Liver (tissue), 9 donors: ENCODE results near the gene SHH. TPM values are rescaled to one million over a fixed set of nuclear protein-coding genes. Genes with fewer than 3 reads are reported as not detected.

Experiments
- DNase-seq: peaks from one replicate; pipeline ENCODE4 v3.0.0-alpha.2; 2017; ENCODE audit warnings: low spot score
- H3K27ac ChIP-seq, 2 donors: one replicate each; pipeline ENCODE4 v1.7.0; 2013; ENCODE audit warnings: inconsistent platforms in 2 of 2, low read length in 2 of 2, control low read depth in 1 of 2, low read depth in 1 of 2, mild to moderate bottlenecking in 1 of 2
- H3K27me3 ChIP-seq, 4 donors: one replicate each; pipeline versions ENCODE4 v1.6.1 to v1.7.0; 2013; ENCODE audit warnings: low read length in 3 of 4, inconsistent platforms in 1 of 4, mild to moderate bottlenecking in 1 of 4, moderate library complexity in 1 of 4; ENCODE audit not compliant: control insufficient read depth in 4 of 4, insufficient read depth in 4 of 4
- H3K36me3 ChIP-seq, 4 donors: one replicate each; pipeline versions ENCODE4 v1.6.1 to v1.7.0; 2013; ENCODE audit warnings: low read length in 3 of 4, mild to moderate bottlenecking in 3 of 4, low read depth in 1 of 4, moderate library complexity in 1 of 4; ENCODE audit not compliant: control insufficient read depth in 4 of 4, insufficient read depth in 3 of 4
- H3K4me1 ChIP-seq, 4 donors: one replicate each; pipeline versions ENCODE4 v1.6.1 to v1.7.0; 2013; ENCODE audit warnings: low read length in 3 of 4, mild to moderate bottlenecking in 3 of 4, moderate library complexity in 1 of 4; ENCODE audit not compliant: control insufficient read depth in 4 of 4, insufficient read depth in 4 of 4
- H3K4me3 ChIP-seq, 3 donors: one replicate each; pipeline versions ENCODE4 v1.6.1 to v1.7.0; 2013; ENCODE audit warnings: low read length in 3 of 3, control low read depth in 1 of 3, low read depth in 1 of 3, mild to moderate bottlenecking in 1 of 3
- H3K9ac ChIP-seq, 2 donors: one replicate each; pipeline ENCODE4 v1.7.0; 2013; ENCODE audit warnings: low read length in 2 of 2, mild to moderate bottlenecking in 2 of 2, moderate library complexity in 2 of 2, control low read depth in 1 of 2, low read depth in 1 of 2
- H3K9me3 ChIP-seq, 4 donors: one replicate each; pipeline versions ENCODE4 v1.6.1 to v1.7.0; 2013; ENCODE audit warnings: low read length in 3 of 4; ENCODE audit not compliant: control insufficient read depth in 4 of 4
- ATF3 ChIP-seq: IDR thresholded peaks from 2 replicates; pipeline ENCODE4 v1.6.1; 2016; ENCODE audit warnings: antibody characterized with exemption
- CTCF ChIP-seq: fragments of 150-350 bp; IDR thresholded peaks from 2 replicates; pipeline ENCODE4 v1.5.1; 2017; ENCODE audit warnings: improper control_type of control experiment, low read depth, low read length; ENCODE audit not compliant: missing input control
- EGR1 ChIP-seq, 2 donors: IDR thresholded peaks; 2 replicates each; pipeline ENCODE4 v1.6.1; 2016 to 2018; ENCODE audit warnings: antibody characterized with exemption in 2 of 2, low read depth in 2 of 2
- FOXA1 ChIP-seq: IDR thresholded peaks from 2 replicates; pipeline ENCODE4 v1.6.1; 2016; ENCODE audit warnings: antibody characterized with exemption
- FOXA2 ChIP-seq: IDR thresholded peaks from 2 replicates; pipeline ENCODE4 v1.6.1; 2016; ENCODE audit warnings: antibody characterized with exemption
- GABPA ChIP-seq, 2 donors: IDR thresholded peaks in 1 of 2; conservative IDR thresholded peaks in 1 of 2; 2 replicates each; pipeline ENCODE4 v1.6.1; 2016; ENCODE audit warnings: antibody characterized with exemption in 2 of 2, mild to moderate bottlenecking in 1 of 2, moderate library complexity in 1 of 2
- HNF4A ChIP-seq, 2 donors: conservative IDR thresholded peaks; 2 replicates each; pipeline ENCODE4 v1.6.1; 2016; ENCODE audit warnings: antibody characterized with exemption in 2 of 2, mild to moderate bottlenecking in 2 of 2
- HNF4G ChIP-seq: IDR thresholded peaks from 2 replicates; pipeline ENCODE4 v1.6.1; 2016; ENCODE audit warnings: antibody characterized with exemption
- JUND ChIP-seq, 2 donors: IDR thresholded peaks; 2 replicates each; pipeline ENCODE4 v1.6.1; 2016; ENCODE audit warnings: antibody characterized with exemption in 2 of 2
- MAX ChIP-seq: IDR thresholded peaks from 2 replicates; pipeline ENCODE4 v1.6.1; 2016; ENCODE audit warnings: antibody characterized with exemption
- RAD21 ChIP-seq, 2 donors: IDR thresholded peaks; 2 replicates each; pipeline ENCODE4 v1.6.1; 2016; ENCODE audit warnings: antibody characterized with exemption in 2 of 2, mild to moderate bottlenecking in 2 of 2
- RXRA ChIP-seq, 2 donors: IDR thresholded peaks; 2 replicates each; pipeline ENCODE4 v1.6.1; 2017 to 2018; ENCODE audit warnings: antibody characterized with exemption in 2 of 2, mild to moderate bottlenecking in 1 of 2
- SP1 ChIP-seq: IDR thresholded peaks from 2 replicates; pipeline ENCODE4 v1.6.1; 2018; ENCODE audit warnings: antibody characterized with exemption, mild to moderate bottlenecking
- TAF1 ChIP-seq: conservative IDR thresholded peaks from 2 replicates; pipeline ENCODE4 v1.6.1; 2016; ENCODE audit warnings: antibody characterized with exemption, mild to moderate bottlenecking
- YY1 ChIP-seq: IDR thresholded peaks from 2 replicates; pipeline ENCODE4 v1.6.1; 2016; ENCODE audit warnings: antibody characterized with exemption, mild to moderate bottlenecking
- ZBTB33 ChIP-seq: IDR thresholded peaks from 2 replicates; pipeline ENCODE4 v1.6.1; 2016; ENCODE audit warnings: antibody characterized with exemption
- WGBS: extraction: QIAGEN DNeasy Blood & Tissue Kit; methylation state at CpG from one replicate; pipeline ENCODE4 v1.1.7; 2013; 5-methylcytosine and 5-hydroxymethylcytosine counted together
- polyA plus RNA-seq, 2 donors: library from polyadenylated mRNA; stranded (reverse) in 1 of 2; unstranded in 1 of 2; fragments of 200-250 nt in 1 of 2; fragments of >200 nt in 1 of 2; fragmentation: Nextera tagmentation in 1 of 2; extraction: Ambion mirVana in 1 of 2; gene quantifications; one replicate each; pipeline versions ENCODE4 v1.2.1 to v1.2.3, GENCODE V29; 2013 to 2015
- total RNA-seq, 2 donors: library from RNA; depleted of rRNA; stranded (reverse); fragments of >200 nt; gene quantifications; one replicate each; pipeline ENCODE4 v1.2.3, GENCODE V29; 2014
- donor health status: healthy.
- donor health status: healthy.
- donor health status: healthy.
- donor health status: healthy.
- donor health status: healthy.

SHH gene
- total and polyA plus RNA-seq, 4 donors = 3.9 to 10.0 (median 5.2) TPM

GRCh38 chr7:155836216-155837125 lies 24.2 kb upstream of the SHH start:
- H3K27me3 ChIP-seq = no peaks in the 10 kb centered on the region

GRCh38 chr7:155835446-155836215 lies 23.4 kb upstream of the SHH start:
- DNase-seq = no peak
- 92% methylated on average over 14 of the region's 14 CpGs for WGBS
- Histone ChIP-seq H3K9ac (no peak overlapping the region), H3K9me3 (no peaks in the 10 kb centered on the region), H3K4me1 (no peaks in the 10 kb centered on the region), H3K27me3 (no peaks in the 10 kb centered on the region), H3K36me3 (no peaks in the 10 kb centered on the region), H3K27ac (no peak overlapping the region), H3K4me3 (no peak overlapping the region)
- TF ChIP-seq MAX (no peak), CTCF (no peak), TAF1 (no peak), YY1 (no peak), RXRA (IDR thresholded peaks at IDR 0.05) (no peak), HNF4G (no peak), FOXA1 (no peak), GABPA (IDR thresholded peaks at IDR 0.05 in 1 of 2, conservative IDR thresholded peaks at IDR 0.05 in 1 of 2) (no peak), EGR1 (IDR thresholded peaks at IDR 0.05; ENCODE audit: low read depth in 2 of 2) (no peak), HNF4A (conservative IDR thresholded peaks at IDR 0.05) (no peak), RAD21 (IDR thresholded peaks at IDR 0.05) (no peak), ZBTB33 (no peak), ATF3 (no peak), FOXA2 (no peak), JUND (IDR thresholded peaks at IDR 0.05) (no peak), SP1 (no peak)

More at GRCh38 chr7:155836216-155837125, 24.2 kb upstream of the SHH start:
- 89% methylated on average over 28 of the region's 28 CpGs for WGBS
- TF ChIP-seq YY1 (no peak), GABPA (IDR thresholded peaks at IDR 0.05 in 1 of 2, conservative IDR thresholded peaks at IDR 0.05 in 1 of 2) (no peak), MAX (no peak), FOXA1 (no peak), ZBTB33 (no peak)
- Histone ChIP-seq H3K4me3 (no peak overlapping the region), H3K9me3 (no peaks in the 10 kb centered on the region), H3K36me3 (no peaks in the 10 kb centered on the region), H3K4me1 (no peaks in the 10 kb centered on the region), H3K27ac (no peak overlapping the region), H3K9ac (no peak overlapping the region)
- no peak for DNase-seq
